ENCODE measurements around the gene CHD9NB.

The CHD9NB gene

DNA sequence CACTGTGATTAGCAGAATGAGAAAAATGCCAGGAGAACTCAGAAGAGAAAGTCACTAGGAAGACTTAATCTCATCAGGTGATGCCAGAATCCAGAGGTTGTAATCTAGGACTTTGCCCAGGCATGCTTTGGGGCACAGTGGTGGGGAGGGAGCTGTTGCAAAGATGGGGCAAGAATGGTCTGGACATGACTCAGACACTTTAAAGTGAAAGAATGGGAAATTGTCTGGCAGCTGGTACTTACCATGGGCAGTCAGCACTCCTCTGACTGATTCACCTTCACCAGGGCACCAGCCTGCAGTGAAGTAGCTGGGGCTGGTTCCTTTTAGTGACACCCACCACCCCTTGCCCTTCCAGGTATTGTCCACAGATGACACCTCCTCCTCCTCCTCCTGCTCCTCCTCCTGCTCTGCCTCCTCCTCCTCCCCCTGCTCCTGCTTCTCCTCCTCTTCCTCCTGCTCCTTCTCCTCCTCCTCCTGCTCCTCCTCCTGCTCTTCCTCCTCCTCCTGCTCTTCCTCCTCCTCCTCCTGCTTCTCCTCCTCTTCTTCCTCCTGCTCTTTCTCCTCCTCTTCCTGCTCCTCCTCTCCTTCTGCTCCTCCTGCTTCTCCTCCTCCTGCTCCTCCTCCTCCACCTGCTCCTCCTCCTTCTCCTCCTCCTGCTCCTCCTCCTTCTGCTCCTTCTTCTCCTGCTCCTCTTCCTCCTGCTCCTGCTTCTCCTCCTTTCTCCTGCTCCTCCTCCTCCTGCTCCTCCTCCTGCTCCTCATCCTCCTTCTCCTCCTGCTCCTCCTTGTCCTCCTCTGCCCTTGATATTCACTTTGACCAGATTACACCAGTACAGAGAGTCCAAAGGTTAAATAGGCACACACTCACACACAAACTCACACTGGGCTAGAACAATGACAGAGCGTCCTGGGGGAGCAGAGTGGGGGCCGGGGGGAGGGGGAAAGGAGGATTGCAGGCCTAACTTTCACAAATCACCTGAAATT is at the start of gene CHD9NB (continued):
- TF ChIP-seq, protein P1, sequence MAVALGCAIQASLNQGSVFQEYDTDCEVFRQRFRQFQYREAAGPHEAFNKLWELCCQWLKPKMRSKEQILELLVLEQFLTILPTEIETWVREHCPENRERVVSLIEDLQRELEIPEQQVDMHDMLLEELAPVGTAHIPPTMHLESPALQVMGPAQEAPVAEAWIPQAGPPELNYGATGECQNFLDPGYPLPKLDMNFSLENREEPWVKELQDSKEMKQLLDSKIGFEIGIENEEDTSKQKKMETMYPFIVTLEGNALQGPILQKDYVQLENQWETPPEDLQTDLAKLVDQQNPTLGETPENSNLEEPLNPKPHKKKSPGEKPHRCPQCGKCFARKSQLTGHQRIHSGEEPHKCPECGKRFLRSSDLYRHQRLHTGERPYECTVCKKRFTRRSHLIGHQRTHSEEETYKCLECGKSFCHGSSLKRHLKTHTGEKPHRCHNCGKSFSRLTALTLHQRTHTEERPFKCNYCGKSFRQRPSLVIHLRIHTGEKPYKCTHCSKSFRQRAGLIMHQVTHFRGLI (tag by site-specific recombination; IDR thresholded peaks at IDR 0.05) = no peak
- TF ChIP-seq ZNF133 (tag by site-specific recombination; IDR thresholded peaks at IDR 0.05) = peak; percentile 64
- peak; percentile 99 for TF ChIP-seq SP3 (tag by site-specific recombination; IDR thresholded peaks at IDR 0.05)
- TF ChIP-seq ZNF664 (tag by site-specific recombination; IDR thresholded peaks at IDR 0.05) = no peak
- peak; percentile 72 for TF ChIP-seq ZNF366 (tag by site-specific recombination; conservative IDR thresholded peaks at IDR 0.05)
- TF ChIP-seq ZFP3 (tag by site-specific recombination; IDR thresholded peaks at IDR 0.05; ENCODE audit: low read depth) = no peak
- peak; percentile 98 for TF ChIP-seq ZNF394 (tag by site-specific recombination; IDR thresholded peaks at IDR 0.05; ENCODE audit: borderline replicate concordance)
- no peak; the same call in 1 of the 2 replicates for TF ChIP-seq ZIC2 (tag by site-specific recombination; IDR thresholded peaks at IDR 0.05)
- TF ChIP-seq, protein P2, sequence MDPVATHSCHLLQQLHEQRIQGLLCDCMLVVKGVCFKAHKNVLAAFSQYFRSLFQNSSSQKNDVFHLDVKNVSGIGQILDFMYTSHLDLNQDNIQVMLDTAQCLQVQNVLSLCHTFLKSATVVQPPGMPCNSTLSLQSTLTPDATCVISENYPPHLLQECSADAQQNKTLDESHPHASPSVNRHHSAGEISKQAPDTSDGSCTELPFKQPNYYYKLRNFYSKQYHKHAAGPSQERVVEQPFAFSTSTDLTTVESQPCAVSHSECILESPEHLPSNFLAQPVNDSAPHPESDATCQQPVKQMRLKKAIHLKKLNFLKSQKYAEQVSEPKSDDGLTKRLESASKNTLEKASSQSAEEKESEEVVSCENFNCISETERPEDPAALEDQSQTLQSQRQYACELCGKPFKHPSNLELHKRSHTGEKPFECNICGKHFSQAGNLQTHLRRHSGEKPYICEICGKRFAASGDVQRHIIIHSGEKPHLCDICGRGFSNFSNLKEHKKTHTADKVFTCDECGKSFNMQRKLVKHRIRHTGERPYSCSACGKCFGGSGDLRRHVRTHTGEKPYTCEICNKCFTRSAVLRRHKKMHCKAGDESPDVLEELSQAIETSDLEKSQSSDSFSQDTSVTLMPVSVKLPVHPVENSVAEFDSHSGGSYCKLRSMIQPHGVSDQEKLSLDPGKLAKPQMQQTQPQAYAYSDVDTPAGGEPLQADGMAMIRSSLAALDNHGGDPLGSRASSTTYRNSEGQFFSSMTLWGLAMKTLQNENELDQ (tag by site-specific recombination; IDR thresholded peaks at IDR 0.05; ENCODE audit: low read depth) = no peak
- TF ChIP-seq ZNF423 (tag by site-specific recombination; IDR thresholded peaks at IDR 0.05) = no peak
- peak; percentile 73; the same call in 1 of the 2 replicates for TF ChIP-seq ZNF791 (tag by site-specific recombination; IDR thresholded peaks at IDR 0.05)
- TF ChIP-seq ZSCAN23 (tag by site-specific recombination; IDR thresholded peaks at IDR 0.05) = no peak
- no peak for TF ChIP-seq ZNF707 (tag by site-specific recombination; IDR thresholded peaks at IDR 0.05)
- no peak for TF ChIP-seq ZNF174 (tag by site-specific recombination; IDR thresholded peaks at IDR 0.05)
- TF ChIP-seq ZNF239 (tag by site-specific recombination; IDR thresholded peaks at IDR 0.05) = no peak; the same call in 1 of the 2 replicates
- peak; percentile 94 for TF ChIP-seq ZNF776 (tag by site-specific recombination; IDR thresholded peaks at IDR 0.05; ENCODE audit: borderline replicate concordance)
- TF ChIP-seq ZNF335 (tag by site-specific recombination; conservative IDR thresholded peaks at IDR 0.05) = peak; percentile 53; the same call in 1 of the 2 replicates
- peak; percentile 89 for TF ChIP-seq PRDM1 (tag by site-specific recombination; IDR thresholded peaks at IDR 0.05)
- 0 out of 2 replicates have a peak, but pooled peaks have one; percentile 71 for TF ChIP-seq GLI4 (tag by site-specific recombination; IDR thresholded peaks at IDR 0.05)
- TF ChIP-seq ZNF624 (tag by site-specific recombination; IDR thresholded peaks at IDR 0.05) = no peak
- TF ChIP-seq ZNF16 (tag by site-specific recombination; IDR thresholded peaks at IDR 0.05; ENCODE audit: low read depth) = no peak
- TF ChIP-seq, protein P3, sequence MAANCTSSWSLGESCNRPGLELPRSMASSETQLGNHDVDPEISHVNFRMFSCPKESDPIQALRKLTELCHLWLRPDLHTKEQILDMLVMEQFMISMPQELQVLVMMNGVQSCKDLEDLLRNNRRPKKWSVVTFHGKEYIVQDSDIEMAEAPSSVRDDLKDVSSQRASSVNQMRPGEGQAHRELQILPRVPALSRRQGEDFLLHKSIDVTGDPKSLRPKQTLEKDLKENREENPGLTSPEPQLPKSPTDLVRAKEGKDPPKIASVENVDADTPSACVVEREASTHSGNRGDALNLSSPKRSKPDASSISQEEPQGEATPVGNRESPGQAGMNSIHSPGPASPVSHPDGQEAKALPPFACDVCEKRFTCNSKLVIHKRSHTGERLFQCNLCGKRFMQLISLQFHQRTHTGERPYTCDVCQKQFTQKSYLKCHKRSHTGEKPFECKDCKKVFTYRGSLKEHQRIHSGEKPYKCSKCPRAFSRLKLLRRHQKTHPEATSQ (tag by site-specific recombination; IDR thresholded peaks at IDR 0.05) = no peak
- TF ChIP-seq, protein P4, sequence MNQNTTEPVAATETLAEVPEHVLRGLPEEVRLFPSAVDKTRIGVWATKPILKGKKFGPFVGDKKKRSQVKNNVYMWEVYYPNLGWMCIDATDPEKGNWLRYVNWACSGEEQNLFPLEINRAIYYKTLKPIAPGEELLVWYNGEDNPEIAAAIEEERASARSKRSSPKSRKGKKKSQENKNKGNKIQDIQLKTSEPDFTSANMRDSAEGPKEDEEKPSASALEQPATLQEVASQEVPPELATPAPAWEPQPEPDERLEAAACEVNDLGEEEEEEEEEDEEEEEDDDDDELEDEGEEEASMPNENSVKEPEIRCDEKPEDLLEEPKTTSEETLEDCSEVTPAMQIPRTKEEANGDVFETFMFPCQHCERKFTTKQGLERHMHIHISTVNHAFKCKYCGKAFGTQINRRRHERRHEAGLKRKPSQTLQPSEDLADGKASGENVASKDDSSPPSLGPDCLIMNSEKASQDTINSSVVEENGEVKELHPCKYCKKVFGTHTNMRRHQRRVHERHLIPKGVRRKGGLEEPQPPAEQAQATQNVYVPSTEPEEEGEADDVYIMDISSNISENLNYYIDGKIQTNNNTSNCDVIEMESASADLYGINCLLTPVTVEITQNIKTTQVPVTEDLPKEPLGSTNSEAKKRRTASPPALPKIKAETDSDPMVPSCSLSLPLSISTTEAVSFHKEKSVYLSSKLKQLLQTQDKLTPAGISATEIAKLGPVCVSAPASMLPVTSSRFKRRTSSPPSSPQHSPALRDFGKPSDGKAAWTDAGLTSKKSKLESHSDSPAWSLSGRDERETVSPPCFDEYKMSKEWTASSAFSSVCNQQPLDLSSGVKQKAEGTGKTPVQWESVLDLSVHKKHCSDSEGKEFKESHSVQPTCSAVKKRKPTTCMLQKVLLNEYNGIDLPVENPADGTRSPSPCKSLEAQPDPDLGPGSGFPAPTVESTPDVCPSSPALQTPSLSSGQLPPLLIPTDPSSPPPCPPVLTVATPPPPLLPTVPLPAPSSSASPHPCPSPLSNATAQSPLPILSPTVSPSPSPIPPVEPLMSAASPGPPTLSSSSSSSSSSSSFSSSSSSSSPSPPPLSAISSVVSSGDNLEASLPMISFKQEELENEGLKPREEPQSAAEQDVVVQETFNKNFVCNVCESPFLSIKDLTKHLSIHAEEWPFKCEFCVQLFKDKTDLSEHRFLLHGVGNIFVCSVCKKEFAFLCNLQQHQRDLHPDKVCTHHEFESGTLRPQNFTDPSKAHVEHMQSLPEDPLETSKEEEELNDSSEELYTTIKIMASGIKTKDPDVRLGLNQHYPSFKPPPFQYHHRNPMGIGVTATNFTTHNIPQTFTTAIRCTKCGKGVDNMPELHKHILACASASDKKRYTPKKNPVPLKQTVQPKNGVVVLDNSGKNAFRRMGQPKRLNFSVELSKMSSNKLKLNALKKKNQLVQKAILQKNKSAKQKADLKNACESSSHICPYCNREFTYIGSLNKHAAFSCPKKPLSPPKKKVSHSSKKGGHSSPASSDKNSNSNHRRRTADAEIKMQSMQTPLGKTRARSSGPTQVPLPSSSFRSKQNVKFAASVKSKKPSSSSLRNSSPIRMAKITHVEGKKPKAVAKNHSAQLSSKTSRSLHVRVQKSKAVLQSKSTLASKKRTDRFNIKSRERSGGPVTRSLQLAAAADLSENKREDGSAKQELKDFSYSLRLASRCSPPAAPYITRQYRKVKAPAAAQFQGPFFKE (tag by site-specific recombination; IDR thresholded peaks at IDR 0.05; ENCODE audit: borderline replicate concordance) = no peak
- no peak for TF ChIP-seq GFI1B (tag by site-specific recombination; IDR thresholded peaks at IDR 0.05)
- peak; percentile 62; the same call in 1 of the 2 replicates for TF ChIP-seq ZNF248 (tag by site-specific recombination; IDR thresholded peaks at IDR 0.05)
- TF ChIP-seq, protein P5, sequence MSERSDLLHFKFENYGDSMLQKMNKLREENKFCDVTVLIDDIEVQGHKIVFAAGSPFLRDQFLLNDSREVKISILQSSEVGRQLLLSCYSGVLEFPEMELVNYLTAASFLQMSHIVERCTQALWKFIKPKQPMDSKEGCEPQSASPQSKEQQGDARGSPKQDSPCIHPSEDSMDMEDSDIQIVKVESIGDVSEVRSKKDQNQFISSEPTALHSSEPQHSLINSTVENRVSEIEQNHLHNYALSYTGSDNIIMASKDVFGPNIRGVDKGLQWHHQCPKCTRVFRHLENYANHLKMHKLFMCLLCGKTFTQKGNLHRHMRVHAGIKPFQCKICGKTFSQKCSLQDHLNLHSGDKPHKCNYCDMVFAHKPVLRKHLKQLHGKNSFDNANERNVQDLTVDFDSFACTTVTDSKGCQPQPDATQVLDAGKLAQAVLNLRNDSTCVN (tag by site-specific recombination; optimal IDR thresholded peaks at IDR 0.05) = no peak
- no peak for TF ChIP-seq ZNF654 (tag by site-specific recombination; IDR thresholded peaks at IDR 0.05; ENCODE audit: low read depth)

Data from HEK293 (cell line).